NB4 (cell line): Measurements from ENCODE around the gene KRTAP5-7.
A peak's percentile ranks its signal among the peaks of the same experiment; 100 is the strongest.
"Not testable (repeated sequence)": the region's sequence is repeated elsewhere in the genome, so short reads cannot be mapped to it uniquely, and the experiment has no call there.

Experiments used
- DNase-seq: peaks from one replicate; pipeline ENCODE4 v3.0.0; 2010; ENCODE audit warnings: low read depth
- H3K4me3 ChIP-seq: one replicate; pipeline ENCODE4 v1.5.1; 2011; ENCODE audit warnings: mild to moderate bottlenecking, low read depth, low read length, moderate library complexity
- CTCF ChIP-seq: IDR thresholded peaks from one replicate; pipeline ENCODE4 v1.5.1; 2012; ENCODE audit warnings: low read depth, low read length
- MAX ChIP-seq: IDR thresholded peaks from 2 replicates; pipeline ENCODE4 v1.6.1; 2011; ENCODE audit warnings: low read depth, low read length
- MYC ChIP-seq: IDR thresholded peaks from 2 replicates; pipeline ENCODE4 v1.6.1; 2011; ENCODE audit warnings: low read depth, low read length
- POLR2A ChIP-seq: IDR thresholded peaks from 2 replicates; pipeline ENCODE4 v1.6.1; 2011; ENCODE audit warnings: mild to moderate bottlenecking; ENCODE audit not compliant: insufficient read length; ENCODE audit errors: extremely low read depth

Gene KRTAP5-7

GRCh38 chr11:71526796-71527575 is at the start of gene KRTAP5-7:
Gene KRTAP5-7, plus strand, starts transcription at chr11:71527267. Its CDS starts 34 bp downstream, at chr11:71527301.
- H3K4me3 ChIP-seq = not testable (repeated sequence)
- peak; percentile 27 for DNase-seq

GRCh38 chr11:71477641-71478527 is 49.2 kb upstream of the KRTAP5-7 start:
- DNase-seq = no peak
- no peak overlapping the region for H3K4me3 ChIP-seq
- TF ChIP-seq CTCF (no peak), POLR2A (no peak), MYC (no peak), MAX (no peak)

- no peak for DNase-seq
- no peak overlapping the region for H3K4me3 ChIP-seq
- TF ChIP-seq MAX = no peak
Observed at GRCh38 chr11:71478528-71478840, 48.6 kb upstream of the KRTAP5-7 start.

GRCh38 chr11:71481101-71481960 is 45.7 kb upstream of the KRTAP5-7 start:
- TF ChIP-seq MAX = no peak
- no peak for TF ChIP-seq POLR2A
- TF ChIP-seq MYC = no peak
- TF ChIP-seq CTCF = no peak
- no peak overlapping the region for H3K4me3 ChIP-seq
- DNase-seq = no peak

- DNase-seq = no peak
- H3K4me3 ChIP-seq = no peak overlapping the region
- TF ChIP-seq MAX (no peak), CTCF (no peak), POLR2A (no peak), MYC (no peak)
Observed at GRCh38 chr11:71482216-71482615, 44.9 kb upstream of the KRTAP5-7 start.

GRCh38 chr11:71482746-71483364 is 44.2 kb upstream of the KRTAP5-7 start:
- no peak overlapping the region for H3K4me3 ChIP-seq
- no peak for DNase-seq
- TF ChIP-seq MAX (no peak), CTCF (no peak), POLR2A (no peak), MYC (no peak)
